GM12878 (cell line): ENCODE data around the gene IFI6. TPM values are rescaled to one million over a fixed set of nuclear protein-coding genes. Genes with fewer than 3 reads are reported as not detected.

Source experiments
- ATAC-seq: fragments of 200-7000 bp; cut with Tn5 transposase; 3 replicates; pipeline ENCODE4 v1.9.1; 2020; ENCODE audit warnings: mild to moderate bottlenecking, moderate library complexity
- BruUV-seq: library from RNA; stranded (reverse); fragments of 400-500 nt; replicated peaks from 2 replicates; lab custom pipeline; 2021; lab: Mats Ljungman, UMichigan
- CTCF ChIA-PET: fragments of 300-600 bp; sonication (Branson Sonifier 250); formaldehyde crosslinking; extraction: SDS; loops from one replicate; lab custom pipeline; 2021; ENCODE audit warnings: inconsistent platforms; lab: Yijun Ruan, JAX
- POLR2A ChIA-PET: fragments of 350-600 bp; formaldehyde crosslinking; extraction: SDS; loops from one replicate; lab custom pipeline; 2021; ENCODE audit warnings: inconsistent platforms; lab: Charles Lee
- RAD21 ChIA-PET: fragments of 300-600 bp; sonication (Branson Sonifier 250); formaldehyde crosslinking; loops from one replicate; lab custom pipeline; 2023; ENCODE audit warnings: antibody characterized with exemption; ENCODE audit not compliant: unreplicated experiment; lab: Charles Lee
- SMC1A ChIA-PET: fragments of 300-600 bp; sonication (Branson Sonifier 250); formaldehyde crosslinking; loops from one replicate; lab custom pipeline; 2023; ENCODE audit not compliant: unreplicated experiment, uncharacterized antibody; lab: Charles Lee
- DNase-seq: peaks from one replicate; pipeline ENCODE4 v3.0.0-alpha.2; 2011; ENCODE audit warnings: low read depth, low spot score
- FAIRE-seq: peaks from 3 replicates; lab custom pipeline; 2011; peaks lifted over from hg19 to GRCh38; lab: Jason Lieb, UNC
- H2AFZ ChIP-seq: 2 replicates; pipeline ENCODE4 v1.6.0; 2011; ENCODE audit warnings: low read depth, low read length, control low read depth; ENCODE audit not compliant: control insufficient read depth
- H3K27ac ChIP-seq: 2 replicates; pipeline ENCODE4 v1.5.1; 2011; ENCODE audit warnings: control low read depth; ENCODE audit not compliant: control insufficient read depth, insufficient read depth
- H3K27me3 ChIP-seq, 2 experiments: replicated peaks in 1 of 2; 2 replicates each; pipeline versions ENCODE4 v1.6.0 to v1.6.1; 2011; ENCODE audit warnings: low read length in 1 of 2; ENCODE audit not compliant: control insufficient read depth in 2 of 2, insufficient read depth in 2 of 2
- H3K36me3 ChIP-seq, 2 experiments: 2 replicates each; pipeline ENCODE4 v1.5.1; 2011; ENCODE audit warnings: low read length in 1 of 2; ENCODE audit not compliant: control insufficient read depth in 2 of 2, insufficient read depth in 2 of 2
- H3K4me1 ChIP-seq: 2 replicates; pipeline ENCODE4 v1.6.1; 2011; ENCODE audit warnings: mild to moderate bottlenecking, low read length, moderate library complexity, mixed read lengths; ENCODE audit not compliant: control insufficient read depth, insufficient read depth
- H3K4me2 ChIP-seq: 2 replicates; pipeline ENCODE4 v1.6.0; 2011; ENCODE audit warnings: control low read depth; ENCODE audit not compliant: control insufficient read depth, insufficient read depth
- H3K4me3 ChIP-seq: fragments of 200-600 bp; sonication (generic); 2 replicates; pipeline ENCODE4 v1.5.1; 2016
- H3K79me2 ChIP-seq: 2 replicates; pipeline ENCODE4 v1.6.0; 2011; ENCODE audit warnings: low read length; ENCODE audit not compliant: control insufficient read depth, insufficient read depth
- H3K9ac ChIP-seq: 2 replicates; pipeline ENCODE4 v1.8.0; 2011; ENCODE audit warnings: low read length, control low read depth, mixed read lengths; ENCODE audit not compliant: control insufficient read depth, insufficient read depth
- H3K9me3 ChIP-seq: replicated peaks from 3 replicates; pipeline ENCODE4 v1.5.1; 2011; ENCODE audit warnings: mild to moderate bottlenecking, low read length; ENCODE audit not compliant: control insufficient read depth, insufficient read depth
- H4K20me1 ChIP-seq: 2 replicates; pipeline ENCODE4 v1.6.0; 2011; ENCODE audit not compliant: control insufficient read depth, insufficient read depth
- BACH1 ChIP-seq: fragments of 450-650 bp; IDR thresholded peaks from 2 replicates; pipeline ENCODE4 v1.6.1; 2017; ENCODE audit warnings: mild to moderate bottlenecking, borderline replicate concordance
- BMI1 ChIP-seq: fragments of 450-650 bp; IDR thresholded peaks from 2 replicates; pipeline ENCODE4 v1.6.1; 2016; ENCODE audit warnings: mild to moderate bottlenecking, moderate library complexity, borderline replicate concordance
- CBFB ChIP-seq: IDR thresholded peaks from 2 replicates; pipeline ENCODE4 v1.6.1; 2016; ENCODE audit warnings: antibody characterized with exemption, low read depth
- CBX3 ChIP-seq: fragments of 200-600 bp; sonication (generic); IDR thresholded peaks from 2 replicates; pipeline ENCODE4 v1.6.1; 2016; ENCODE audit warnings: low read depth, borderline replicate concordance
- ELK1 ChIP-seq: IDR thresholded peaks from 2 replicates; pipeline ENCODE4 v1.6.1; 2012; ENCODE audit warnings: low read depth, low read length, improper control_type of control experiment
- FOXM1 ChIP-seq: IDR thresholded peaks from 2 replicates; pipeline ENCODE4 v1.6.1; 2012; ENCODE audit warnings: low read depth, mild to moderate bottlenecking, inconsistent platforms, low read length, moderate library complexity
- GABPA ChIP-seq: IDR thresholded peaks from 2 replicates; pipeline ENCODE4 v1.6.1; 2014; ENCODE audit warnings: antibody characterized with exemption, low read depth, mild to moderate bottlenecking, inconsistent platforms
- MYB ChIP-seq: fragments of 150-350 bp; IDR thresholded peaks from 2 replicates; pipeline ENCODE4 v1.6.1; 2014; ENCODE audit warnings: mild to moderate bottlenecking, low read depth, low read length, borderline replicate concordance
- NFIC ChIP-seq: IDR thresholded peaks from 2 replicates; pipeline ENCODE4 v1.6.1; 2012; ENCODE audit warnings: low read depth, mild to moderate bottlenecking, inconsistent platforms, low read length, moderate library complexity
- NKRF ChIP-seq: fragments of 450-650 bp; conservative IDR thresholded peaks from 2 replicates; pipeline ENCODE4 v1.6.1; 2017; ENCODE audit warnings: mild to moderate bottlenecking, moderate library complexity
- NR2F1 ChIP-seq: fragments of 450-650 bp; conservative IDR thresholded peaks from 2 replicates; pipeline ENCODE4 v1.6.1; 2017; ENCODE audit warnings: mild to moderate bottlenecking
- RELB ChIP-seq: fragments of 450-650 bp; IDR thresholded peaks from 2 replicates; pipeline ENCODE4 v1.6.1; 2017; ENCODE audit warnings: low read depth, mild to moderate bottlenecking, moderate library complexity
- SMAD5 ChIP-seq: IDR thresholded peaks from 2 replicates; pipeline ENCODE4 v1.6.1; 2016; ENCODE audit warnings: antibody characterized with exemption, low read depth
- SMC3 ChIP-seq: IDR thresholded peaks from 2 replicates; pipeline ENCODE4 v1.6.1; 2011; ENCODE audit warnings: low read length, improper control_type of control experiment, borderline replicate concordance
- SREBF1 ChIP-seq: IDR thresholded peaks from 2 replicates; pipeline ENCODE4 v1.6.1; 2012; ENCODE audit warnings: mild to moderate bottlenecking, low read length
- STAT3 ChIP-seq: IDR thresholded peaks from 2 replicates; pipeline ENCODE4 v1.6.1; 2011; ENCODE audit warnings: low read depth, low read length, improper control_type of control experiment
- TCF12 ChIP-seq: IDR thresholded peaks from 2 replicates; pipeline ENCODE4 v1.6.1; 2011; ENCODE audit warnings: low read depth, mild to moderate bottlenecking, low read length
- WGBS: methylation state at CpG from one replicate; pipeline ENCODE4 v1.1.6; 2016; ENCODE audit warnings: low lambda C conversion rate; ENCODE audit not compliant: insufficient replicate concordance, insufficient coverage; ENCODE audit errors: missing lambda C conversion rate; 5-methylcytosine and 5-hydroxymethylcytosine counted together
- in situ Hi-C: fragments of 300-500 bp; cut with MboI; formaldehyde crosslinking; loops from 9 replicates; pipeline ENCODE4 v1.14.3; 2018; ENCODE audit warnings: mixed read lengths
- intact Hi-C: fragments of 100-400 bp; cut with micrococcal nuclease; formaldehyde crosslinking; loops from one replicate; pipeline ENCODE4 v1.14.2; 2022; ENCODE audit not compliant: unreplicated experiment
- polyA plus RNA-seq, 11 experiments: library from polyadenylated mRNA; depleted of rRNA in 4 of 11; unstranded in 6 of 11; stranded (reverse) in 5 of 11; fragments of >200 nt; fragmentation: Nextera tagmentation in 4 of 11; fragmentation: Illumina TruSeq in 1 of 11; extraction: Ambion mirVana in 4 of 11; extraction: Trizol in 1 of 11; gene quantifications; 1 replicate in 1 of 11; 2 replicates in 10 of 11; pipeline versions ENCODE4 v1.2.1 to v1.2.3, GENCODE V29; 2011 to 2016; ENCODE audit warnings: inconsistent platforms in 2 of 11, missing spikeins in 2 of 11, low read depth in 1 of 11
- total RNA-seq, 4 experiments: library from RNA; depleted of rRNA in 3 of 4; stranded (reverse); fragments of >200 nt in 3 of 4; fragmentation: Illumina TruSeq in 1 of 4; extraction: Trizol in 1 of 4; gene quantifications; 2 replicates each; pipeline versions ENCODE4 v1.2.1 to v1.2.3, GENCODE V29; 2013 to 2021
- TF ChIP-seq, protein P1 (sequence below): IDR thresholded peaks from 2 replicates; pipeline ENCODE4 v1.6.1; 2011; ENCODE audit warnings: low read depth, mild to moderate bottlenecking, low read length, moderate library complexity, borderline replicate concordance; ENCODE audit errors: extremely low read depth

IFI6 gene
- total and polyA plus RNA-seq, 10 of the 15 experiments (the other 5 are each of a cell fraction or from before 2014, with no cell fraction given), result 5.6 to 123 (median 69.0) TPM

DNA sequence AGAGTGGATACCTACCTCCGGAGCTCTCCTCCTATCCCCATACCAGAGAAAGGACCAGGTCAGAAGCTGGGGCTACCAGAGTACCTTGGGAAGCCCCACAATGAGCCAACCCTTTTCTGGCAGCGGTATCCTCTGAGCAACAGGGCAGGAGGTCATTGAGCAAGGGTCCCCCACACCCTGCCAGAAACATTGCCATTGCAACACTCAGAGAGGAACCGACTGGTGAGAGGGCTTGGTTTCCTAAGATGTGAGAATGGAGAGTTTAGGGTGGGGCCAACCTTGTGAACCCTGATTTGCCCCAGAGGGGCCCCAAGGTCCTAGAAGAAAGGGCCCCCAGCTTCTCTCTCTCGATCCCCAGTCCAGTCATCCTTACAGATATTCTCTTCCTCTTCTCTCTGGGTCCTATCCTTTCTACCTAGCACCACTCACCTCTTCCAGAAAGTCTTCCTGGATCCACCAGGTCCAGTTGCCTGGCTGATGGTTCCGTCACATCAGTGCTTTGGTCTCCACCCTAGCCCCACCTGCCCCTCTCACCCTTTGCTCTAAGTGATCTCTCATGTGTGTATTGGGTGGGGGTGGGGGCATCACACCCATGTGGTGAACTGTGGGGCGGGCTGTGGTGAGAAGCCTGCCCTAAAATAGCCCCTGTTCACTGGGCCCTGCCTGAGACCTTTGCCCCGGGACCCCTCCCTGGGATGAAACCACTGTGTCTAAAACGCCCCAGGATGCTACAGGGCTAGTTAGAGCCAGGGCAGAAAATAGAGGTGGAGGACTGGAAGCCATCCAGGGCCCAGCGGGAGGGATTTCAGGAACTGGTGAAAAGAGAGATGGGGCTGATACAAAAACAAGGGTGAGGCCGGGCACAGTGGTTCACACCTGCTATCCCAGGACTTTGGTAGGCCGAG lies 45.7 kb downstream of the IFI6 start:
- Histone ChIP-seq H3K36me3 (peaks cover 0 to 8% of the 10 kb centered on the region in 2 experiments; a peak in 2 of 4 replicates), H3K27me3 (no peaks in the 10 kb centered on the region), H3K27ac (peak overlapping the region; percentile 85), H3K9ac (peak overlapping the region; percentile 76), H3K4me1 (peaks cover 78% of the 10 kb centered on the region), H3K4me3 (peak overlapping the region; percentile 93), H2AFZ (peak overlapping the region; percentile 54; the same call in 1 of the 2 replicates), H3K79me2 (peaks cover 42% of the 10 kb centered on the region), H3K4me2 (peak overlapping the region; percentile 47), H3K9me3 (no peaks in the 10 kb centered on the region), H4K20me1 (no peaks in the 10 kb centered on the region)
- DNase-seq, result peak; percentile 71
- ChIA-PET RAD21 (interaction anchor here (0.6 to 17.1 kb wide), 11 partner anchors 9 to 147 kb away, joined by 3 to 211 read pairs (median 5); partner anchors contain the start of gene STX12), POLR2A (interaction anchor here (0.9 to 14.3 kb wide), 8 partner anchors 9 to 210 kb away, joined by 3 to 141 read pairs (median 8); partner anchors contain the start of genes FGR and IFI6), SMC1A (interaction anchor here (0.8 to 10.4 kb wide), 7 partner anchors 10 to 58 kb away, joined by 3 to 114 read pairs (median 9); no protein-coding TSS in a partner anchor), CTCF (interaction anchor here (1.0 to 17.2 kb wide), 6 partner anchors 10 to 43 kb away, joined by 3 to 208 read pairs (median 8); partner anchors contain the start of gene AHDC1)
- WGBS, result 17% methylated on average over 11 of the region's 11 CpGs
- TSS peak; percentile 57 for BruUV-seq
- ATAC-seq, result peak; percentile 52
- FAIRE-seq, result no peak
- intact Hi-C loops, result no loop called here
- in situ Hi-C loops, result no loop called here
- TF ChIP-seq FOXM1, result no peak
- TF ChIP-seq TCF12, result peak; percentile 73; the same call in 1 of the 2 replicates
- no peak for TF ChIP-seq SREBF1
- TF ChIP-seq ELK1, result no peak
- TF ChIP-seq SMC3, result no peak
- TF ChIP-seq BACH1, result peak; percentile 32; the same call in 1 of the 2 replicates
- no peak for TF ChIP-seq STAT3
- no peak for TF ChIP-seq GABPA
- TF ChIP-seq MYB, result no peak
- TF ChIP-seq, protein P1, sequence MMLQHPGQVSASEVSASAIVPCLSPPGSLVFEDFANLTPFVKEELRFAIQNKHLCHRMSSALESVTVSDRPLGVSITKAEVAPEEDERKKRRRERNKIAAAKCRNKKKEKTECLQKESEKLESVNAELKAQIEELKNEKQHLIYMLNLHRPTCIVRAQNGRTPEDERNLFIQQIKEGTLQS, result no peak
- no peak for TF ChIP-seq NFIC
- TF ChIP-seq BMI1, result peak; percentile 39; the same call in 1 of the 2 replicates
- TF ChIP-seq CBFB, result 0 out of 2 replicates have a peak, but pooled peaks have one; percentile 46
- TF ChIP-seq CBX3, result no peak
- no peak for TF ChIP-seq NKRF
- TF ChIP-seq SMAD5, result peak; percentile 79
- TF ChIP-seq NR2F1, result peak; percentile 99
- TF ChIP-seq RELB, result peak; percentile 82
